ENCODE results near the gene CASK.

CASK gene

DNA sequence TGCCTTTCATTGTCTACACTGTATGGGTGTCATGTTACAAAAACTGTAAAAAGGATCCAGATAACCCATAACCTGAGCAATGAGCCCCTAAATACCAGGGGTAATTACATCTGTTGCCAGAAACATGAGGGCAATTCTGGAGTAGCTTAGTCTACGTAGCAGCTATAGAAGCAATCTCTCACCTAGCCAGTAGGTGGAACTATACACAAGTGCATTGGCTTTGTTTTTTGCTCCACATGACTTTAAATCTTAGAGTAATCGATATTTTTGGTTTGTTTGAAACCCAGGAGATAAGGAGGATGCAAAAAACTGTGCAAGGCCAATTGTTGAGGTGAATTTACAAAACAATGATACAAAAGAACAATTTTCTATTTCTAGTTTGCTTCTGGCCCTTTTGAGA, 141.9 kb downstream of the CASK start:
- no peak overlapping the region for H3K4me3 ChIP-seq (ENCODE audit: low read depth, low read length)
- TF ChIP-seq, protein P1, sequence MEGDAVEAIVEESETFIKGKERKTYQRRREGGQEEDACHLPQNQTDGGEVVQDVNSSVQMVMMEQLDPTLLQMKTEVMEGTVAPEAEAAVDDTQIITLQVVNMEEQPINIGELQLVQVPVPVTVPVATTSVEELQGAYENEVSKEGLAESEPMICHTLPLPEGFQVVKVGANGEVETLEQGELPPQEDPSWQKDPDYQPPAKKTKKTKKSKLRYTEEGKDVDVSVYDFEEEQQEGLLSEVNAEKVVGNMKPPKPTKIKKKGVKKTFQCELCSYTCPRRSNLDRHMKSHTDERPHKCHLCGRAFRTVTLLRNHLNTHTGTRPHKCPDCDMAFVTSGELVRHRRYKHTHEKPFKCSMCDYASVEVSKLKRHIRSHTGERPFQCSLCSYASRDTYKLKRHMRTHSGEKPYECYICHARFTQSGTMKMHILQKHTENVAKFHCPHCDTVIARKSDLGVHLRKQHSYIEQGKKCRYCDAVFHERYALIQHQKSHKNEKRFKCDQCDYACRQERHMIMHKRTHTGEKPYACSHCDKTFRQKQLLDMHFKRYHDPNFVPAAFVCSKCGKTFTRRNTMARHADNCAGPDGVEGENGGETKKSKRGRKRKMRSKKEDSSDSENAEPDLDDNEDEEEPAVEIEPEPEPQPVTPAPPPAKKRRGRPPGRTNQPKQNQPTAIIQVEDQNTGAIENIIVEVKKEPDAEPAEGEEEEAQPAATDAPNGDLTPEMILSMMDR (IDR thresholded peaks at IDR 0.05; ENCODE audit: low read depth, low read length): peak; percentile 60; the same call in 1 of the 2 replicates

DNA sequence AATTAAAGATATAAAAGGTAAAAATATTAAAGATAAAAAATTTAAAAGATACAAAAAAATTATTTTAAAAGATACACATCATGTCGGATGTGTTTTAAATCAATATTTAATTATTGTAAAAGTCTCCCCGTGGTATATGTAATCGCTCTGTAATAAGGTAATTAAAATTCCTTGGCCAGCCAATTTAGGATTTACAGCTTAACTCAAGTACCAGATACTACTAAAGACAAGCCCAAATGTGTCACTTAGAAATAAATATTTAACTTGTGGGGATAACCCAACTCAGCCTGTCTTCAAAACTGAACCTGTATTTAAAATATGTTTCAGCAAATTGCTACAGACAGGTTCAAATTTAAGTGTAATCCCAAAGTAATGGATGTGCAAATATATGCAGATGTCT, 143.4 kb downstream of the CASK start:
- TF ChIP-seq, protein P1 (IDR thresholded peaks at IDR 0.05; ENCODE audit: low read depth, low read length): no peak
- no peak overlapping the region for H3K4me3 ChIP-seq (ENCODE audit: low read depth, low read length)

DNA sequence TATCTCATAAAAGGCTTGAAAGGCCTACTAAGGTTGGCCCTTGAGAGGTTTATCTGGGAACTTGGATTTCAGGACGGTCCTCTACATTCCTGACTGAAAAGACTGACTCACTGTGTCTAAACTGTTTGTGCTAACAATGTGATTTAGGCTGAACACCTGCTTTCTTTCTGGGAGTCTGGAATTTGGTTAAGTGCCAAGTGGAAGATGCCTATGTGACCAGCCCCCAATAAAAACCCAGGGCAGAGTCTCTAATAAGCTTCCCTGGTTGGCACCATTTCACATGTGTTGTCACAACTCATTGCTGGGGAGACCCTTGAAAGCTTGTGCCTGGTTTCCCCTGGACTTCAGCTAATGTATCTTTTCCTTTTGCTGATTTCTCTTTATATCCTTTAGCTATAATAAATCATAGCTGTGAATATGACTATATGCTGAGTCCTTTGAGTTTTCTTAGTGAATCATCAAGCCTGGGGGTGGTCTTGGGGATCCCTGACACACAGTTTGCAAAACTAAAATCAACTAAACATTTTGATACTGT, 144.3 kb downstream of the CASK start:
- TF ChIP-seq, protein P1 (IDR thresholded peaks at IDR 0.05; ENCODE audit: low read depth, low read length): no peak

DNA sequence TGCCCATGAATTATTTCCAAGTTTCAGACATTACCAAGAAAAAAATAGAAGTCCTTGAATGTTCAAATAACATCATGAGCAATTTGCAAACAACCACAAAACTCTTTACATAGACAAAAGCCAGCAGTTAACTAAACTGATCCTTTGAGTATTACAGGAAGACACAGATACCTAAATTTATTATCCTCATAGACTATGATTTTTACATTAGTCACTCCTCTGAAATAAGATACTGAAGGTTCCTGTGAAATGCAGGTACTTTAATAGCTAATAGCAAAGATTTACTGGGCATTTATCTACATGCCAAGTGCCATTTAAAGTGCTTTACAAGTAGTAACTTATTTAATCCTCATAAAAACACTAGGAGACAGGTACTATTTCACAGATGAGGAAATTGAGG, 161.7 kb downstream of the CASK start:
- TF ChIP-seq, protein P1 (IDR thresholded peaks at IDR 0.05; ENCODE audit: low read depth, low read length): no peak
- H3K4me3 ChIP-seq (ENCODE audit: low read depth, low read length): no peak overlapping the region

More for the DNA sequence above, 144.3 kb downstream of the CASK start:
- H3K4me3 ChIP-seq (ENCODE audit: low read depth, low read length): no peak overlapping the region

DNA sequence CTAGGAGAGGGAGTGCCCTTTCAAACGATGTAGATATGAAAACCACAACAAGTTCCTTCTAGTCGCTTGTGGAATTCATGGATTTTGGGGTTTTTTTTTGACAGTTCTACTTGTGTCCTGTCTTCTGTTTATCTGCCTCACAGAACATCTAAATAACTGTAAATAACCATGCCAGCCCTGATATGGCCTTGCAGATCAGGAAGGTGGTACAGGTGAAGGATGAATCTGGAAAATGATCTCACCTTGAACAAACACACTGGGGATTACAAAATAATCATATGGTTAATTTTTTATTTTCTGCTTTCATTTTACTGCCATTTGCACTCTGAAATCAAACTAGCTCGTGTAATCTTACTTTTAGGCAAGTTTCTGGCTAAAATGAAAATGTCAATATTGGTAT, 162.2 kb downstream of the CASK start:
- TF ChIP-seq, protein P1 (IDR thresholded peaks at IDR 0.05; ENCODE audit: low read depth, low read length): no peak

DNA sequence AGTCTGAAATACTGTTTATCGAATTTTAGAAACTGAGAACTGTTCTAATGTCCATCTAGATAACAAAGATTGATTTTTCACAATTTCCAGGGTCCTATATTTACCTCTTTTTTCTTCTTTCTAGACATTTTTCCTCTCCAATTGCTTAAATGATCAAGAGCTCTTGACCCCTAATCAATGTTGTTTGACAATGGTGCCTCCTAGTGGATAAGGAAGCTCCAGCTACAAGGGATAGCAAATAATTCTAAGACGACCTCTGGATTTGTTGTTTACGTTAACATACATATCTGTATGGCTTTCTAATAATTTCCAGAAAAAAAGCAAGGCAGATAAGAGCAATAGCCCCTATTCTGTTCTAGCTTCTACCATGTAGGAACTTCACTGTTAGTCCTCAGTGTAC, 163.5 kb downstream of the CASK start:
- TF ChIP-seq, protein P1 (IDR thresholded peaks at IDR 0.05; ENCODE audit: low read depth, low read length): peak; percentile 41; the same call in 1 of the 2 replicates

More for the DNA sequence above, 162.2 kb downstream of the CASK start:
- H3K4me3 ChIP-seq (ENCODE audit: low read depth, low read length): no peak overlapping the region

DNA sequence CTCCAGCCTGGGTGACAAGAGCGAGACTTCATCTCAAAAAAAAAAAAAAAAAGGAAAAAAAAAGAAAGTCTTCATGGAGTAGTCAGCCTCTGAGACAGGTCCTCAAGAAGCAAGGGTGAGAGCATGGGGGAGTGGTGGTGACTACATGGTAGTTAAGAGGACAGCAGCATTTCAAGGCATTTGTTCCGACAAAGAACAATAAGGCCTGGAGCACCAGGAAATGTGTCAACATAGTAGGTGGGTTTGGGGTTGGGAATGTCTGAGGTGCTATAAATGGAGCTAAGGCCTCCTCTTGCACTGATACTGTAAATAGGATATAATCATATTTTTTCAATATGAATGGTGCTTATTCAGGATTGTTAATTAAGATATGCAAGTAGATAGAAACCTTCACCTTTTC, 165.0 kb downstream of the CASK start:
- TF ChIP-seq, protein P1 (IDR thresholded peaks at IDR 0.05; ENCODE audit: low read depth, low read length): no peak
- no peak overlapping the region for H3K4me3 ChIP-seq (ENCODE audit: low read depth, low read length)

More for the DNA sequence above, 163.5 kb downstream of the CASK start:
- H3K4me3 ChIP-seq (ENCODE audit: low read depth, low read length): no peak overlapping the region

Measured in WI38 (cell line).